Nephron progenitor cell (in vitro differentiated cells): Measurements from ENCODE around the gene TNF.

Source experiments
- DNase-seq: peaks from one replicate; pipeline ENCODE4 v3.0.0; 2021
- H3K27ac Mint-ChIP-seq: 2 replicates; pipeline ENCODE4 v1.8.0; 2021; ENCODE audit warnings: mild to moderate bottlenecking, moderate library complexity, mixed read lengths
- H3K27me3 Mint-ChIP-seq: 2 replicates; pipeline ENCODE4 v1.8.0; 2021; ENCODE audit warnings: mild to moderate bottlenecking, low read depth, mixed read lengths; ENCODE audit not compliant: poor library complexity
- H3K36me3 Mint-ChIP-seq: 2 replicates; pipeline ENCODE4 v1.8.0; 2021; ENCODE audit warnings: low read depth, mixed read lengths
- H3K4me1 Mint-ChIP-seq: 2 replicates; pipeline ENCODE4 v1.8.0; 2021; ENCODE audit warnings: mixed read lengths
- H3K4me3 Mint-ChIP-seq: 2 replicates; pipeline ENCODE4 v1.8.0; 2021; ENCODE audit warnings: mild to moderate bottlenecking, moderate library complexity, mixed read lengths
- H3K9me3 Mint-ChIP-seq: 2 replicates; pipeline ENCODE4 v1.8.0; 2021; ENCODE audit warnings: mild to moderate bottlenecking, moderate library complexity, mixed read lengths
- CTCF ChIP-seq: fragments of 200-600 bp; sonication (generic); IDR thresholded peaks from 2 replicates; pipeline ENCODE4 v1.5.0; 2021; ENCODE audit warnings: antibody characterized with exemption

TNF gene

GRCh38 chr6:31597006-31597405 is 21.6 kb downstream of the TNF start:
- Mint-ChIP-seq H3K4me3 (no peak overlapping the region), H3K9me3 (peaks cover 5% of the 10 kb centered on the region), H3K4me1 (peaks cover 14% of the 10 kb centered on the region), H3K36me3 (no peaks in the 10 kb centered on the region), H3K27me3 (peaks cover 18% of the 10 kb centered on the region), H3K27ac (no peak overlapping the region)
- peak; percentile 42 for TF ChIP-seq CTCF
- no peak for DNase-seq

- H3K4me3 Mint-ChIP-seq = no peak overlapping the region
- H3K27ac Mint-ChIP-seq = no peak overlapping the region
- TF ChIP-seq CTCF = no peak
- no peaks in the 10 kb centered on the region for H3K36me3 Mint-ChIP-seq
- no peaks in the 10 kb centered on the region for H3K9me3 Mint-ChIP-seq
- peaks cover 18% of the 10 kb centered on the region for H3K27me3 Mint-ChIP-seq
- DNase-seq = no peak
- H3K4me1 Mint-ChIP-seq = peaks cover 8% of the 10 kb centered on the region
Observed at GRCh38 chr6:31607317-31607716, 32.0 kb downstream of the TNF start.

GRCh38 chr6:31609519-31610406 is 34.4 kb downstream of the TNF start:
- H3K27me3 Mint-ChIP-seq = peaks cover 11% of the 10 kb centered on the region
- no peaks in the 10 kb centered on the region for H3K36me3 Mint-ChIP-seq
- H3K9me3 Mint-ChIP-seq = no peaks in the 10 kb centered on the region
- no peak for TF ChIP-seq CTCF
- DNase-seq = no peak
- no peak overlapping the region for H3K4me3 Mint-ChIP-seq
- peak overlapping the region; percentile 66 for H3K27ac Mint-ChIP-seq
- peaks cover 19% of the 10 kb centered on the region for H3K4me1 Mint-ChIP-seq

- H3K36me3 Mint-ChIP-seq = no peaks in the 10 kb centered on the region
- H3K27ac Mint-ChIP-seq = peak overlapping the region; percentile 41
- no peak overlapping the region for H3K4me3 Mint-ChIP-seq
- H3K4me1 Mint-ChIP-seq = peaks cover 31% of the 10 kb centered on the region
- no peaks in the 10 kb centered on the region for H3K9me3 Mint-ChIP-seq
- H3K27me3 Mint-ChIP-seq = peaks cover 11% of the 10 kb centered on the region
- TF ChIP-seq CTCF = no peak
- no peak for DNase-seq
Observed at GRCh38 chr6:31610968-31611367, 35.6 kb downstream of the TNF start.

GRCh38 chr6:31614075-31614619 is 38.8 kb downstream of the TNF start:
- Mint-ChIP-seq H3K9me3 (no peaks in the 10 kb centered on the region), H3K27ac (no peak overlapping the region), H3K4me3 (no peak overlapping the region), H3K4me1 (peaks cover 47% of the 10 kb centered on the region), H3K27me3 (peaks cover 6% of the 10 kb centered on the region), H3K36me3 (no peaks in the 10 kb centered on the region)
- no peak for TF ChIP-seq CTCF
- no peak for DNase-seq
